B cell (primary cell): Measurements from ENCODE around the gene PSMB2. TPM values are rescaled to one million over a fixed set of nuclear protein-coding genes. Genes with fewer than 3 reads are reported as not detected.

Source experiments
- ATAC-seq: fragments of 200-7000 bp; cut with Tn5 transposase; one replicate; pipeline ENCODE4 v1.10.0; 2021; ENCODE audit warnings: low read depth, mild to moderate bottlenecking, moderate number of reproducible peaks, moderate library complexity
- CTCF ChIA-PET: fragments of 350-600 bp; sonication (Branson Sonifier 250); formaldehyde crosslinking; loops from one replicate; lab custom pipeline; 2021; ENCODE audit warnings: antibody characterized with exemption, inconsistent platforms; lab: Charles Lee
- POLR2A ChIA-PET: fragments of 350-600 bp; sonication (Branson Sonifier 250); formaldehyde crosslinking; loops from one replicate; lab custom pipeline; 2021; ENCODE audit warnings: antibody characterized with exemption; lab: Charles Lee
- DNase-seq: peaks from one replicate; pipeline ENCODE4 v3.0.0; 2013
- H2AFZ ChIP-seq: 2 replicates; pipeline ENCODE4 v1.6.1; 2012; ENCODE audit warnings: mild to moderate bottlenecking, low read depth, low read length; ENCODE audit not compliant: insufficient read depth, poor library complexity, severe bottlenecking
- H3K27ac ChIP-seq, 2 donors: 1 replicate in 1 of 2; 2 replicates in 1 of 2; pipeline ENCODE4 v1.5.1; 2012 to 2013; ENCODE audit warnings: low read length in 2 of 2, mild to moderate bottlenecking in 2 of 2, moderate library complexity in 1 of 2
- H3K27me3 ChIP-seq, 4 experiments: fragments of 200-600 bp in 1 of 4; sonication (generic) in 1 of 4; replicated peaks in 1 of 4; 1 replicate in 2 of 4; 2 replicates in 2 of 4; pipeline versions ENCODE4 v1.6.1 to v1.7.0; 2013 to 2016; ENCODE audit warnings: low read length in 3 of 4, mild to moderate bottlenecking in 2 of 4, mixed read lengths in 1 of 4, moderate library complexity in 1 of 4; ENCODE audit not compliant: insufficient read depth in 4 of 4, control insufficient read depth in 3 of 4; ENCODE audit errors: control extremely low read depth in 1 of 4
- H3K36me3 ChIP-seq, 2 experiments: replicated peaks in 1 of 2; 1 replicate in 1 of 2; 2 replicates in 1 of 2; pipeline versions ENCODE4 v1.6.1 to v1.7.1; 2013; ENCODE audit warnings: low read length in 1 of 2; ENCODE audit not compliant: insufficient read depth in 2 of 2, control insufficient read depth in 1 of 2; ENCODE audit errors: control extremely low read depth in 1 of 2, extremely low read depth in 1 of 2
- H3K4me1 ChIP-seq, 2 donors: fragments of 200-600 bp in 1 of 2; sonication (generic) in 1 of 2; 1 replicate in 1 of 2; 2 replicates in 1 of 2; pipeline versions ENCODE4 v1.5.1 to v1.6.1; 2013 to 2017; ENCODE audit warnings: low read length in 2 of 2; ENCODE audit not compliant: control insufficient read depth in 2 of 2, insufficient read depth in 2 of 2
- H3K4me2 ChIP-seq: replicated peaks from 2 replicates; pipeline ENCODE3; 2012; ENCODE audit warnings: mild to moderate bottlenecking, low read depth, low read length; ENCODE audit not compliant: poor library complexity, severe bottlenecking
- H3K4me3 ChIP-seq, 5 experiments: fragments of 200-600 bp in 1 of 5; sonication (generic) in 1 of 5; 1 replicate in 3 of 5; 2 replicates in 2 of 5; pipeline versions ENCODE4 v1.5.1 to v1.7.0; 2011 to 2016; ENCODE audit warnings: low read length in 4 of 5, mild to moderate bottlenecking in 4 of 5, low read depth in 2 of 5, control low read depth in 1 of 5, moderate library complexity in 1 of 5; ENCODE audit not compliant: insufficient read depth in 1 of 5; ENCODE audit errors: control extremely low read depth in 1 of 5, extremely low read depth in 1 of 5
- H3K79me2 ChIP-seq: fragments of 200-600 bp; sonication (generic); one replicate; pipeline ENCODE4 v1.6.0; 2016; ENCODE audit warnings: low read length; ENCODE audit not compliant: control insufficient read depth, insufficient read depth
- H3K9ac ChIP-seq: fragments of 200-600 bp; sonication (generic); 2 replicates; pipeline ENCODE4 v1.6.1; 2017; ENCODE audit warnings: mild to moderate bottlenecking, low read length, moderate library complexity
- H3K9me3 ChIP-seq, 3 donors: one replicate each; pipeline versions ENCODE4 v1.6.1 to v1.7.1; 2013; ENCODE audit warnings: low read length in 2 of 3; ENCODE audit not compliant: control insufficient read depth in 2 of 3, insufficient read depth in 1 of 3; ENCODE audit errors: control extremely low read depth in 1 of 3
- H4K20me1 ChIP-seq: 2 replicates; pipeline ENCODE4 v1.6.0; 2012; ENCODE audit warnings: mild to moderate bottlenecking, low read length; ENCODE audit not compliant: insufficient read depth, control insufficient read depth, poor library complexity, severe bottlenecking
- H3K27ac Mint-ChIP-seq: one replicate; pipeline ENCODE4 v1.8.0; 2021; ENCODE audit warnings: mixed read lengths
- H3K27me3 Mint-ChIP-seq: one replicate; pipeline ENCODE4 v1.8.0; 2021; ENCODE audit warnings: mixed read lengths
- H3K4me1 Mint-ChIP-seq: one replicate; pipeline ENCODE4 v1.8.0; 2021; ENCODE audit warnings: mixed read lengths
- H3K4me3 Mint-ChIP-seq: one replicate; pipeline ENCODE4 v1.8.0; 2021; ENCODE audit warnings: mixed read lengths
- H3K9me3 Mint-ChIP-seq: one replicate; pipeline ENCODE4 v1.8.0; 2022; ENCODE audit warnings: mixed read lengths; ENCODE audit not compliant: insufficient read depth
- CTCF ChIP-seq: fragments of 200-600 bp; IDR thresholded peaks from one replicate; pipeline ENCODE4 v1.8.0; 2022; ENCODE audit warnings: antibody characterized with exemption, mild to moderate bottlenecking
- EZH2 ChIP-seq: IDR thresholded peaks from 2 replicates; pipeline ENCODE4 v1.6.1; 2012; ENCODE audit warnings: borderline replicate concordance, low read depth, mild to moderate bottlenecking, moderate library complexity, low read length; ENCODE audit not compliant: insufficient read depth, poor library complexity, severe bottlenecking
- WGBS: methylation state at CpG from one replicate; pipeline ENCODE4 v1.1.5; 2013; ENCODE audit warnings: missing lambda C conversion rate; ENCODE audit not compliant: insufficient coverage; 5-methylcytosine and 5-hydroxymethylcytosine counted together
- intact Hi-C: fragments of 100-400 bp; cut with micrococcal nuclease; formaldehyde crosslinking; loops from one replicate; pipeline ENCODE4 v1.10.0; 2022
- polyA plus RNA-seq: library from polyadenylated mRNA; depleted of rRNA; stranded (reverse); fragments of >200 nt; gene quantifications from 2 replicates; pipeline ENCODE4 v1.2.3, GENCODE V29; 2012
- total RNA-seq, 2 donors: library from RNA; stranded (reverse); fragments of 120-200 nt in 1 of 2; gene quantifications; 1 replicate in 1 of 2; 2 replicates in 1 of 2; pipeline versions ENCODE4 v1.2.3 to v1.2.4, GENCODE V29; 2013 to 2022

The PSMB2 gene
- total and polyA plus RNA-seq, 2 donors (not counting 1 experiment from before 2014, with no cell fraction given) = 20.5 to 26.2 TPM

- ATAC-seq = no peak
- Histone ChIP-seq H3K4me2 (no peak overlapping the region), H3K9ac (no peak overlapping the region), H3K27me3 (peaks cover 0 to 2% (median 0%) of the 10 kb centered on the region in 4 experiments), H3K4me1 (no peaks in the 10 kb centered on the region), H3K27ac (no peak overlapping the region), H3K36me3 (no peaks in the 10 kb centered on the region), H3K9me3 (no peaks in the 10 kb centered on the region), H2AFZ (no peak overlapping the region), H3K79me2 (no peaks in the 10 kb centered on the region), H4K20me1 (no peaks in the 10 kb centered on the region), H3K4me3 (no peak overlapping the region)
- Mint-ChIP-seq H3K4me1 (peaks cover 2% of the 10 kb centered on the region), H3K4me3 (no peak overlapping the region), H3K27ac (no peak overlapping the region), H3K9me3 (no peaks in the 10 kb centered on the region), H3K27me3 (peaks cover 20% of the 10 kb centered on the region)
- ChIA-PET POLR2A (no interaction called here), CTCF (no interaction called here)
- intact Hi-C loops = no loop called here
- TF ChIP-seq CTCF (no peak), EZH2 (no peak)
- WGBS = 55% methylated on average over 1 of the region's 4 CpGs
- no peak for DNase-seq
These were observed 15.5 kb upstream of the PSMB2 start for GRCh38 chr1:35656863-35657232.

DNA sequence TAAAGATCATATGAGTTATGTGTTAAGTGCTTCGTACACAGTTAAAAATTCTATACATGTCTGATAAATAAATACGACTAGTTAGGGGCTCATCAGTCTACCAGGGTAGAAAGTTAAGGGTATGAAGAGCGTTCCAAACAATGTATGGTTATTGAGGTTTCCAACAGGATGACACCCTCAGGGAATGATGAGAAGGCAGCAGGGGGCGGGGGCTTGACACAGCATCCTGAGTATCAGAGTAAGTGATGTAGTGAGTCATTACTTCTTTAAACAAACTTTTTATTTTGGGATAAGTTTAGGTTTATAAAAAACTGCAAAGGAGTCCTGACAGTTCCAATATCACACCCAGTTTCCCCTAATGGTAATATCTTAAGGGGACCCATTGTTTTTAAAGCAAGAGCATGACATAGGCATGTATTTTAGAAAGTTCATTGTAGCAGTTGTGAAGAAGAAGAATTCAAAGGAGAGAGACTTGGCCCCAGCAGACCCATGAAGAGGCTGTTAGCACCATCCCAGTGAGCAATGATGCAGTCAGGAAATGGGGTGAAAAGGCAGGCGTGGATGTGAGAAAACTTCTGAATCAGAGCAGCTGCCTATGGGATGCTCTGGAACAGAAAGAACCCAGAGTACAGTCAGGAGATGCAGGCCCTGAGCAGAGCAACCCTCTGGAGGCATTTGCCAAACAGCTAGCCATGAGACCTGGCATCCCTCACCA is 15.0 kb upstream of the PSMB2 start:
- Histone ChIP-seq H3K27ac (no peak overlapping the region), H3K9ac (no peak overlapping the region), H2AFZ (no peak overlapping the region), H3K4me1 (no peaks in the 10 kb centered on the region), H3K36me3 (no peaks in the 10 kb centered on the region), H3K27me3 (peaks cover 0 to 3% (median 0%) of the 10 kb centered on the region in 4 experiments), H3K79me2 (no peaks in the 10 kb centered on the region), H4K20me1 (no peaks in the 10 kb centered on the region), H3K4me2 (no peak overlapping the region), H3K9me3 (no peaks in the 10 kb centered on the region), H3K4me3 (no peak overlapping the region)
- TF ChIP-seq EZH2 (no peak), CTCF (no peak)
- H3K27ac Mint-ChIP-seq = no peak overlapping the region
- H3K9me3 Mint-ChIP-seq = no peaks in the 10 kb centered on the region
- POLR2A ChIA-PET = no interaction called here
- H3K4me1 Mint-ChIP-seq = peaks cover 2% of the 10 kb centered on the region
- CTCF ChIA-PET = no interaction called here
- DNase-seq = no peak
- peaks cover 21% of the 10 kb centered on the region for H3K27me3 Mint-ChIP-seq
- no peak for ATAC-seq
- WGBS = 83% methylated on average over 2 of the region's 5 CpGs
- no peak overlapping the region for H3K4me3 Mint-ChIP-seq
- intact Hi-C loops = no loop called here
